SK-N-SH treated with all-trans-retinoic acid at 6 μM for 48 hours (cell line): Measurements from ENCODE around the gene EXD3.

Source experiments
- OSR1 ChIP-seq: fragments of 250-450 bp; sonication (Bioruptor Pico); IDR thresholded peaks from 2 replicates; pipeline ENCODE4 v1.8.0; 2022; ENCODE audit warnings: moderate library complexity, mild to moderate bottlenecking, inconsistent platforms
- ZC3H10 ChIP-seq: fragments of 250-450 bp; sonication (Bioruptor Pico); IDR thresholded peaks from 2 replicates; pipeline ENCODE4 v1.5.1; 2021; ENCODE audit warnings: mild to moderate bottlenecking, moderate library complexity
- ZFP3 ChIP-seq: fragments of 250-450 bp; sonication (Bioruptor Pico); IDR thresholded peaks from 2 replicates; pipeline ENCODE4 v1.5.0; 2020; ENCODE audit warnings: mild to moderate bottlenecking, moderate library complexity
- ZFP30 ChIP-seq: fragments of 450-650 bp; formaldehyde crosslinking; IDR thresholded peaks from 2 replicates; pipeline ENCODE4 v1.5.0; 2022; ENCODE audit warnings: mild to moderate bottlenecking, moderate library complexity
- ZNF565 ChIP-seq: fragments of 450-650 bp; formaldehyde crosslinking; conservative IDR thresholded peaks from 2 replicates; pipeline ENCODE4 v1.5.0; 2020; ENCODE audit warnings: low read depth, mild to moderate bottlenecking, moderate library complexity
- ZNF8 ChIP-seq: fragments of 450-650 bp; formaldehyde crosslinking; IDR thresholded peaks from 2 replicates; pipeline ENCODE4 v1.5.0; 2020; ENCODE audit warnings: mild to moderate bottlenecking, moderate library complexity
- TF ChIP-seq, protein P1 (sequence below): fragments of 250-450 bp; sonication (Bioruptor Pico); IDR thresholded peaks from 2 replicates; pipeline ENCODE4 v1.8.0; 2021; ENCODE audit warnings: low read depth, mild to moderate bottlenecking, moderate library complexity, borderline replicate concordance
- TF ChIP-seq, protein P2 (sequence below): fragments of 250-450 bp; sonication (Bioruptor Pico); IDR thresholded peaks from 2 replicates; pipeline ENCODE4 v1.5.0; 2020; ENCODE audit warnings: mild to moderate bottlenecking, moderate library complexity

DNA sequence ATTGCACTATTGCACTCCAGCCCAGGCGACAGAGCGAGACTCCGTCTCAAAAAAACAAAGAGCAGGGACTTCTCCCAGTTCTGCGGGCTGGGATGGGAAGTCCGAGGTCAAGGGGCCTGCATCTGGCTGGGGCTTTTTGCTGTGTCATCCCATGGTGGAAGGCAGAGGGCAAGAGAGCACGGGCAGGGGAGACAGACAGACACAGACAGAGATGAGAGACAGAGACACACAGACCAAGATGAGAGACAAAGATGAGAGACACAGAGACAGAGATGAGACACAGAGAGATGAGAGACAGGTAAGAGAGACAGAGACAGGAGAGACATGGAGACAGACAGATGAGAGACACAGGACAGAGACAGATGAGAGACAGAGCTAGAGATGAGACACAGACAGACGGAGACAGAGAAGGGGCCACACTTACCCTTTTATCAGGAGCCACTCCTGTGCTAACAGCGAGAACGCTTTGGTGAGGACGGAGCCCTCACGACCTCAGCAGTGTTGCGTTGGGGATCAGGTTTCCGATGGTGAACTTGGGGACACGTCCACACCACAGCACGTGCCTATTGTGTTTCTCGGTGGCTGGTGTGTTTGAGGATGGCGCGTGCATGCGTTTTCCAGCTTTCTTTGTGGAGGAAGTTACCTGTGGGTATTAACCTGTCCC is 154.3 kb downstream of the EXD3 start:
- TF ChIP-seq ZNF565 (no peak), OSR1 (no peak), ZC3H10 (CRISPR knock-in tag) (no peak), ZFP3 (CRISPR knock-in tag) (no peak), ZFP30 (no peak), ZNF8 (CRISPR knock-in tag) (no peak)
- TF ChIP-seq, protein P1, sequence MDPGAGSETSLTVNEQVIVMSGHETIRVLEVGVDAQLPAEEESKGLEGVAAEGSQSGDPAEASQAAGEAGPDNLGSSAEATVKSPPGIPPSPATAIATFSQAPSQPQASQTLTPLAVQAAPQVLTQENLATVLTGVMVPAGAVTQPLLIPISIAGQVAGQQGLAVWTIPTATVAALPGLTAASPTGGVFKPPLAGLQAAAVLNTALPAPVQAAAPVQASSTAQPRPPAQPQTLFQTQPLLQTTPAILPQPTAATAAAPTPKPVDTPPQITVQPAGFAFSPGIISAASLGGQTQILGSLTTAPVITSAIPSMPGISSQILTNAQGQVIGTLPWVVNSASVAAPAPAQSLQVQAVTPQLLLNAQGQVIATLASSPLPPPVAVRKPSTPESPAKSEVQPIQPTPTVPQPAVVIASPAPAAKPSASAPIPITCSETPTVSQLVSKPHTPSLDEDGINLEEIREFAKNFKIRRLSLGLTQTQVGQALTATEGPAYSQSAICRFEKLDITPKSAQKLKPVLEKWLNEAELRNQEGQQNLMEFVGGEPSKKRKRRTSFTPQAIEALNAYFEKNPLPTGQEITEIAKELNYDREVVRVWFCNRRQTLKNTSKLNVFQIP (CRISPR knock-in tag) = no peak
- TF ChIP-seq, protein P2, sequence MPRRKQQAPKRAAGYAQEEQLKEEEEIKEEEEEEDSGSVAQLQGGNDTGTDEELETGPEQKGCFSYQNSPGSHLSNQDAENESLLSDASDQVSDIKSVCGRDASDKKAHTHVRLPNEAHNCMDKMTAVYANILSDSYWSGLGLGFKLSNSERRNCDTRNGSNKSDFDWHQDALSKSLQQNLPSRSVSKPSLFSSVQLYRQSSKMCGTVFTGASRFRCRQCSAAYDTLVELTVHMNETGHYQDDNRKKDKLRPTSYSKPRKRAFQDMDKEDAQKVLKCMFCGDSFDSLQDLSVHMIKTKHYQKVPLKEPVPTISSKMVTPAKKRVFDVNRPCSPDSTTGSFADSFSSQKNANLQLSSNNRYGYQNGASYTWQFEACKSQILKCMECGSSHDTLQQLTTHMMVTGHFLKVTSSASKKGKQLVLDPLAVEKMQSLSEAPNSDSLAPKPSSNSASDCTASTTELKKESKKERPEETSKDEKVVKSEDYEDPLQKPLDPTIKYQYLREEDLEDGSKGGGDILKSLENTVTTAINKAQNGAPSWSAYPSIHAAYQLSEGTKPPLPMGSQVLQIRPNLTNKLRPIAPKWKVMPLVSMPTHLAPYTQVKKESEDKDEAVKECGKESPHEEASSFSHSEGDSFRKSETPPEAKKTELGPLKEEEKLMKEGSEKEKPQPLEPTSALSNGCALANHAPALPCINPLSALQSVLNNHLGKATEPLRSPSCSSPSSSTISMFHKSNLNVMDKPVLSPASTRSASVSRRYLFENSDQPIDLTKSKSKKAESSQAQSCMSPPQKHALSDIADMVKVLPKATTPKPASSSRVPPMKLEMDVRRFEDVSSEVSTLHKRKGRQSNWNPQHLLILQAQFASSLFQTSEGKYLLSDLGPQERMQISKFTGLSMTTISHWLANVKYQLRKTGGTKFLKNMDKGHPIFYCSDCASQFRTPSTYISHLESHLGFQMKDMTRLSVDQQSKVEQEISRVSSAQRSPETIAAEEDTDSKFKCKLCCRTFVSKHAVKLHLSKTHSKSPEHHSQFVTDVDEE (CRISPR knock-in tag) = no peak
